H9 (cell line): ENCODE data around the gene B4GALT3. TPM values are rescaled to one million over a fixed set of nuclear protein-coding genes. Genes with fewer than 3 reads are reported as not detected.
"Not testable (repeated sequence)": the region's sequence is repeated elsewhere in the genome, so short reads cannot be mapped to it uniquely, and the experiment has no call there.

Source experiments
- DNase-seq: peaks from one replicate; pipeline ENCODE4 v3.0.0-alpha.2; 2017
- H2AFZ ChIP-seq: one replicate; pipeline ENCODE4 v1.6.1; 2013; ENCODE audit warnings: mild to moderate bottlenecking, low read length, control low read depth, moderate library complexity
- H2AK5ac ChIP-seq: 2 replicates; pipeline ENCODE4 v1.6.1; 2013; ENCODE audit warnings: low read length, control low read depth, mixed read lengths; ENCODE audit not compliant: insufficient read length
- H2BK120ac ChIP-seq: one replicate; pipeline ENCODE4 v1.6.1; 2013; ENCODE audit warnings: low read depth, mild to moderate bottlenecking, low read length, control low read depth, inconsistent platforms; ENCODE audit not compliant: poor library complexity, severe bottlenecking
- H2BK12ac ChIP-seq: 2 replicates; pipeline ENCODE4 v1.6.1; 2013; ENCODE audit warnings: low read length, control low read depth, mixed read lengths, low read depth; ENCODE audit not compliant: insufficient read length
- H2BK15ac ChIP-seq: 2 replicates; pipeline ENCODE4 v1.6.1; 2013; ENCODE audit warnings: low read depth, low read length, control low read depth
- H2BK20ac ChIP-seq: one replicate; pipeline ENCODE4 v1.6.1; 2013; ENCODE audit warnings: low read depth, mild to moderate bottlenecking, low read length, control low read depth, inconsistent platforms; ENCODE audit not compliant: poor library complexity, severe bottlenecking
- H2BK5ac ChIP-seq: 2 replicates; pipeline ENCODE4 v1.6.1; 2013; ENCODE audit warnings: low read length, control low read depth, mixed read lengths; ENCODE audit not compliant: insufficient read length
- H3K14ac ChIP-seq: 2 replicates; pipeline ENCODE4 v1.6.1; 2013; ENCODE audit warnings: low read length, control low read depth; ENCODE audit not compliant: insufficient read depth
- H3K18ac ChIP-seq: 2 replicates; pipeline ENCODE4 v1.6.1; 2013; ENCODE audit warnings: low read depth, mild to moderate bottlenecking, mixed read lengths, low read length, control low read depth; ENCODE audit not compliant: insufficient read length
- H3K23ac ChIP-seq: 2 replicates; pipeline ENCODE4 v1.6.1; 2013; ENCODE audit warnings: low read length, control low read depth, mixed read lengths, low read depth; ENCODE audit not compliant: insufficient read length
- H3K23me2 ChIP-seq: 2 replicates; pipeline ENCODE4 v1.6.1; 2013; ENCODE audit warnings: low read depth, mild to moderate bottlenecking, mixed read lengths, low read length, control low read depth; ENCODE audit not compliant: insufficient read length, poor library complexity, severe bottlenecking
- H3K27ac ChIP-seq: 2 replicates; pipeline ENCODE4 v1.5.1; 2013; ENCODE audit warnings: low read length, control low read depth, mixed read lengths, low read depth; ENCODE audit not compliant: insufficient read length
- H3K27me3 ChIP-seq: 2 replicates; pipeline ENCODE4 v1.6.1; 2013; ENCODE audit warnings: low read length, control low read depth, inconsistent platforms; ENCODE audit not compliant: insufficient read depth
- H3K4ac ChIP-seq: 2 replicates; pipeline ENCODE4 v1.6.1; 2013; ENCODE audit warnings: low read depth, mild to moderate bottlenecking, control low read depth, inconsistent platforms, low read length, moderate library complexity
- H3K4me1 ChIP-seq: 2 replicates; pipeline ENCODE4 v1.6.1; 2013; ENCODE audit warnings: low read length, control low read depth, inconsistent platforms; ENCODE audit not compliant: insufficient read depth
- H3K4me2 ChIP-seq: 2 replicates; pipeline ENCODE4 v1.6.1; 2013; ENCODE audit warnings: low read length, control low read depth, mixed read lengths; ENCODE audit not compliant: insufficient read length, insufficient read depth
- H3K56ac ChIP-seq: 2 replicates; pipeline ENCODE4 v1.6.1; 2013; ENCODE audit warnings: low read depth, mild to moderate bottlenecking, mixed read lengths, low read length, control low read depth; ENCODE audit not compliant: insufficient read length
- H3K79me1 ChIP-seq: 2 replicates; pipeline ENCODE4 v1.6.1; 2013; ENCODE audit warnings: low read depth, mild to moderate bottlenecking, moderate library complexity, low read length, control low read depth, inconsistent platforms; ENCODE audit not compliant: insufficient read depth, poor library complexity, severe bottlenecking
- H3K79me2 ChIP-seq: 2 replicates; pipeline ENCODE4 v1.6.1; 2013; ENCODE audit warnings: low read length, control low read depth, inconsistent platforms; ENCODE audit not compliant: insufficient read depth
- H3K9ac ChIP-seq: 2 replicates; pipeline ENCODE4 v1.6.1; 2013; ENCODE audit warnings: low read length, control low read depth, mixed read lengths; ENCODE audit not compliant: insufficient read length; ENCODE audit errors: extremely low read depth
- H3K9me3 ChIP-seq: one replicate; pipeline ENCODE4 v1.6.1; 2013; ENCODE audit warnings: low read depth, low read length, inconsistent platforms; ENCODE audit not compliant: control insufficient read depth
- H3T11ph ChIP-seq: one replicate; pipeline ENCODE4 v1.6.1; 2013; ENCODE audit warnings: mild to moderate bottlenecking, low read length, control low read depth, inconsistent platforms
- H4K20me1 ChIP-seq: one replicate; pipeline ENCODE4 v1.6.1; 2013; ENCODE audit not compliant: control insufficient read depth, insufficient read length, insufficient read depth
- H4K5ac ChIP-seq: 2 replicates; pipeline ENCODE4 v1.6.1; 2013; ENCODE audit warnings: low read depth, mild to moderate bottlenecking, mixed read lengths, low read length, control low read depth; ENCODE audit not compliant: insufficient read length
- H4K8ac ChIP-seq: replicated peaks from 2 replicates; pipeline ENCODE4 v1.6.1; 2013; ENCODE audit warnings: low read length, control low read depth, mixed read lengths, low read depth; ENCODE audit not compliant: insufficient read length
- H4K91ac ChIP-seq: 2 replicates; pipeline ENCODE4 v1.6.1; 2013; ENCODE audit warnings: low read depth, mild to moderate bottlenecking, moderate library complexity, mixed read lengths, low read length, control low read depth; ENCODE audit not compliant: insufficient read length
- H3K27ac Mint-ChIP-seq, 3 experiments: 2 replicates in 2 of 3; 3 replicates in 1 of 3; pipeline ENCODE4 v1.8.0; 2020 to 2021; ENCODE audit warnings: mixed read lengths in 3 of 3, mild to moderate bottlenecking in 1 of 3, moderate library complexity in 1 of 3
- H3K27me3 Mint-ChIP-seq: 2 replicates; pipeline ENCODE4 v1.8.0; 2021; ENCODE audit warnings: low read depth, mild to moderate bottlenecking, moderate library complexity, mixed read lengths
- H3K36me3 Mint-ChIP-seq, 3 experiments: 2 replicates in 2 of 3; 3 replicates in 1 of 3; pipeline ENCODE4 v1.8.0; 2020 to 2021; ENCODE audit warnings: low read depth in 3 of 3, mixed read lengths in 3 of 3; ENCODE audit not compliant: insufficient read depth in 1 of 3
- H3K4me1 Mint-ChIP-seq, 2 experiments: 2 replicates each; pipeline ENCODE4 v1.8.0; 2020; ENCODE audit warnings: mixed read lengths in 2 of 2
- H3K4me3 Mint-ChIP-seq, 2 experiments: 2 replicates in 1 of 2; 3 replicates in 1 of 2; pipeline ENCODE4 v1.8.0; 2020 to 2021; ENCODE audit warnings: mild to moderate bottlenecking in 2 of 2, mixed read lengths in 2 of 2, moderate library complexity in 1 of 2
- H3K9me3 Mint-ChIP-seq, 2 experiments: 2 replicates in 1 of 2; 3 replicates in 1 of 2; pipeline ENCODE4 v1.8.0; 2020; ENCODE audit warnings: mild to moderate bottlenecking in 2 of 2, mixed read lengths in 2 of 2, moderate library complexity in 1 of 2
- WGBS: extraction: QIAGEN DNeasy Blood & Tissue Kit; methylation state at CpG from one replicate; pipeline ENCODE4 v1.1.7; 2013; ENCODE audit warnings: missing lambda C conversion rate, low lambda C conversion rate, mixed read lengths; ENCODE audit not compliant: insufficient read length; ENCODE audit errors: extremely low coverage; 5-methylcytosine and 5-hydroxymethylcytosine counted together
- total RNA-seq: library from RNA; stranded (reverse); gene quantifications from 2 replicates; pipeline ENCODE4 v1.2.1, GENCODE V29; 2021
- TF ChIP-seq, protein P1 (sequence below): fragments of 200-600 bp; sonication (generic); conservative IDR thresholded peaks from 3 replicates; pipeline ENCODE4 v1.8.0; 2021; ENCODE audit warnings: antibody characterized with exemption, mild to moderate bottlenecking

B4GALT3 gene
- total RNA-seq, 1 experiment from 2014 or later = 31.8 TPM

DNA sequence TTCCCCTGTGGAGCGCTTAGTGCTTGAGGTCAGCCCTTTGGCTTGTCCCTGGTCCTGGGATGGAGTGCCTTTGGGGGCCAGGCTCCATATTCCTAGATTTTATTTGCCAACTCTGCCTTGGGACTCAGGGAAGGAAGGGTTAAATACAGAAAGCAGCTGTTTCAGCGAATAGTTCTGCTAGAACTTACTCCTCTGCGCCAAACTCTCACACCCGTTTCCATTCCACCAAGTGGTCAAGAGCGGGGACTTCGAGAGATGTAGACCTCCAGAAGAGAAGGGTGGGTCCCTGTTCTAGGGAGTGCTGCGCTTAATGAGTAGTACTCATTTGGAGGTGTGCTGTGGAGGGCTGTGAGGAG is 47.8 kb upstream of the B4GALT3 start:
- H3K23me2 ChIP-seq = no peaks in the 10 kb centered on the region
- H3T11ph ChIP-seq = no peak overlapping the region
- no peak overlapping the region for H2BK12ac ChIP-seq
- peaks cover 15 to 20% (median 16%) of the 10 kb centered on the region in 3 experiments; a peak in 6 of 7 replicates for H3K36me3 Mint-ChIP-seq
- H4K20me1 ChIP-seq = no peaks in the 10 kb centered on the region
- H3K4me1 Mint-ChIP-seq = peaks cover 23 to 39% of the 10 kb centered on the region in 2 experiments
- H3K79me1 ChIP-seq = no peaks in the 10 kb centered on the region
- H2BK120ac ChIP-seq = no peak overlapping the region
- no peaks in the 10 kb centered on the region for H3K27me3 Mint-ChIP-seq
- WGBS = no CpG with 5 or more reads among the region's 7 CpGs
- no peaks in the 10 kb centered on the region for H3K9me3 ChIP-seq
- no peak overlapping the region for H3K27ac ChIP-seq
- H3K4me1 ChIP-seq = peaks cover 8% of the 10 kb centered on the region; the same call in 1 of the 2 replicates
- H3K18ac ChIP-seq = no peak overlapping the region
- TF ChIP-seq, protein P1, sequence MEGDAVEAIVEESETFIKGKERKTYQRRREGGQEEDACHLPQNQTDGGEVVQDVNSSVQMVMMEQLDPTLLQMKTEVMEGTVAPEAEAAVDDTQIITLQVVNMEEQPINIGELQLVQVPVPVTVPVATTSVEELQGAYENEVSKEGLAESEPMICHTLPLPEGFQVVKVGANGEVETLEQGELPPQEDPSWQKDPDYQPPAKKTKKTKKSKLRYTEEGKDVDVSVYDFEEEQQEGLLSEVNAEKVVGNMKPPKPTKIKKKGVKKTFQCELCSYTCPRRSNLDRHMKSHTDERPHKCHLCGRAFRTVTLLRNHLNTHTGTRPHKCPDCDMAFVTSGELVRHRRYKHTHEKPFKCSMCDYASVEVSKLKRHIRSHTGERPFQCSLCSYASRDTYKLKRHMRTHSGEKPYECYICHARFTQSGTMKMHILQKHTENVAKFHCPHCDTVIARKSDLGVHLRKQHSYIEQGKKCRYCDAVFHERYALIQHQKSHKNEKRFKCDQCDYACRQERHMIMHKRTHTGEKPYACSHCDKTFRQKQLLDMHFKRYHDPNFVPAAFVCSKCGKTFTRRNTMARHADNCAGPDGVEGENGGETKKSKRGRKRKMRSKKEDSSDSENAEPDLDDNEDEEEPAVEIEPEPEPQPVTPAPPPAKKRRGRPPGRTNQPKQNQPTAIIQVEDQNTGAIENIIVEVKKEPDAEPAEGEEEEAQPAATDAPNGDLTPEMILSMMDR = no peak
- no peak overlapping the region for H2BK5ac ChIP-seq
- H3K23ac ChIP-seq = no peak overlapping the region
- no peak overlapping the region for H2BK20ac ChIP-seq
- no peak overlapping the region for H3K4ac ChIP-seq
- no peak overlapping the region for H4K8ac ChIP-seq
- H4K5ac ChIP-seq = no peak overlapping the region
- H2AFZ ChIP-seq = peak overlapping the region; percentile 22
- no peak for DNase-seq
- H3K4me2 ChIP-seq = peak overlapping the region; percentile 8
- H3K14ac ChIP-seq = no peak overlapping the region
- H3K4me3 Mint-ChIP-seq = peak overlapping the region; percentile 18 to 100; a peak in 4 of 5 replicates
- no peak overlapping the region for H2BK15ac ChIP-seq
- no peak overlapping the region for H3K9ac ChIP-seq
- H3K56ac ChIP-seq = no peak overlapping the region
- no peaks in the 10 kb centered on the region for H3K9me3 Mint-ChIP-seq
- H4K91ac ChIP-seq = no peak overlapping the region
- H2AK5ac ChIP-seq = no peak overlapping the region
- peak overlapping the region; percentile 45 to 65 (median 62); a peak in 2 of 7 replicates for H3K27ac Mint-ChIP-seq
- no peaks in the 10 kb centered on the region for H3K27me3 ChIP-seq
- H3K79me2 ChIP-seq = no peaks in the 10 kb centered on the region

DNA sequence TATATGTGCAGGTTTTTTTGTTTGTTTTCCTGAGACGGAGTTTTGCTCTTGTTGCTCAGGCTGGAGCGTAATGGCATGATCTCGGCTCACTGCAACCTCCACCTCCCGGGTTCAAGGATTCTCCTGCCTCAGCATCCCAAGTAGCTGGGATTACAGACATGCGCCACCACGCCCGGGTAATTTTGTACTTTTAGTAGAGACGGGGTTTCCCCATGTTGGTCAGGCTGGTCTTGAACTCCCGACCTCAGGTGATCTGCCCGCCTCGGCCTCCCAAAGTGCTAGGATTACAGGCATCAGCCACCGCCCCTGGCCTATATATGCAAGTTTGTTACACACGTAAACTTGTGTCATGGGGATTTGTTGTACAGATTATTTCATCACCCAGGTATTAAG is 47.4 kb upstream of the B4GALT3 start:
- not testable (repeated sequence) for H3K27ac ChIP-seq, H2AFZ ChIP-seq, H4K20me1 ChIP-seq, H3K23me2 ChIP-seq, H2BK12ac ChIP-seq, H4K8ac ChIP-seq, H3K27me3 ChIP-seq, H3K4me1 ChIP-seq, H2BK20ac ChIP-seq, H2BK15ac ChIP-seq, H3K14ac ChIP-seq, H4K91ac ChIP-seq, H2BK5ac ChIP-seq, H3K18ac ChIP-seq, H3K27me3 Mint-ChIP-seq, H2AK5ac ChIP-seq, H3K4ac ChIP-seq, H3K9me3 Mint-ChIP-seq, H3K79me1 ChIP-seq, H4K5ac ChIP-seq, H3K4me2 ChIP-seq, H3K9me3 ChIP-seq, H3K79me2 ChIP-seq, DNase-seq, H2BK120ac ChIP-seq, H3T11ph ChIP-seq, H3K9ac ChIP-seq, H3K56ac ChIP-seq, H3K27ac Mint-ChIP-seq, H3K23ac ChIP-seq
- WGBS = no CpG with 5 or more reads among the region's 13 CpGs
- peaks cover 23 to 39% of the 10 kb centered on the region in 2 experiments for H3K4me1 Mint-ChIP-seq
- peak overlapping the region in 1 of 2 experiments; percentile 24; a peak in 1 of 5 replicates for H3K4me3 Mint-ChIP-seq
- H3K36me3 Mint-ChIP-seq = peaks cover 12 to 20% (median 13%) of the 10 kb centered on the region in 3 experiments; a peak in 6 of 7 replicates
